IMR-90 (cell line): ENCODE results near the gene C14orf119.

Source experiments
- POLR2A ChIP-seq: IDR thresholded peaks from 2 replicates; pipeline ENCODE4 v1.6.1; 2012; ENCODE audit warnings: mild to moderate bottlenecking, low read depth, low read length
- RAD21 ChIP-seq: IDR thresholded peaks from 2 replicates; pipeline ENCODE4 v1.6.1; 2012; ENCODE audit warnings: low read length, improper control_type of control experiment
- TF ChIP-seq, protein P1 (sequence below): conservative IDR thresholded peaks from 2 replicates; pipeline ENCODE4 v1.5.1; 2012; ENCODE audit warnings: mild to moderate bottlenecking, low read depth, low read length, improper control_type of control experiment

DNA sequence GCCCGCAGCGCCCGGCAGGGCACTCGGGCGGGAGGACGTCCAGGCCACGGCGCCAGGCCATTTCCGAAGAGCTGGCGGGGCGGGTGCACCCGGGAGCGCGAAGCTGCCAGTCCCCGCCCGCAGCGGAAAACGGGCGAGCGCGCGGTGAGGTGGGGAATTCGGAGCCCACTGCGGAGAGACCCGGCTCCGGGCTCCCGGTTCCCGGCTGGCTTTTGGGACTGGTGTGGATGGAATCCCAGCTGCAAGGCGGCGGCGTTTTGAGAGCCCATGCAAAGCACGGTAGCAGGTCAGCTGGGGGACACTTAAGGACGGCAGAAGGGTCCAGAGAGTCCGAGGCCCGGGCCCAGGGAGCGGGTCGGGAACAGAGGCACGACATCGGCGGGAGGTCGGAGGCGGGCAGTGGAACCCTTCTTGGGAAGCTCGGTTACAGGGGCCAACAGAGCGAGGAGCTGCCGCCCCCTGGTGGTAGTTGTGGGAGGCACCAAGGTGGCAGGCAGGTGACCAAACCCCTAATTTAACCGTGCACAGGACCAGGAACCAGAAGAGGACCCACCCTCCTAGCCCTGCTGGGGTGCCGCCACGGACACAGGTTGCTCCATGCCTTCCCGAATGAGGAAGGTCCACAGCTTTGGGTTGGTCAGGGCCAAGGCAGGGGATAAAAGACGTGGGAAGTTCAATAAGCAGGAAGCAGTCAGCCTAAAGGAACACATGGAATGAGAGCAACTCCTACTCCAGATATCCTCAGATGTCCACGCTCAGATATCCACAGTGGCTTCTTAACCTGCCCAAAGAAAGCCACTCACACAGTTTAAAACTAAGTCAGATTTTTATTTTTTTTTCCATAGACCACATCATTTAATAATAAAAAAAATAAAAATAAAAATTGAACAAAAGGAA is 37.3 kb upstream of the C14orf119 start:
- TF ChIP-seq, protein P1, sequence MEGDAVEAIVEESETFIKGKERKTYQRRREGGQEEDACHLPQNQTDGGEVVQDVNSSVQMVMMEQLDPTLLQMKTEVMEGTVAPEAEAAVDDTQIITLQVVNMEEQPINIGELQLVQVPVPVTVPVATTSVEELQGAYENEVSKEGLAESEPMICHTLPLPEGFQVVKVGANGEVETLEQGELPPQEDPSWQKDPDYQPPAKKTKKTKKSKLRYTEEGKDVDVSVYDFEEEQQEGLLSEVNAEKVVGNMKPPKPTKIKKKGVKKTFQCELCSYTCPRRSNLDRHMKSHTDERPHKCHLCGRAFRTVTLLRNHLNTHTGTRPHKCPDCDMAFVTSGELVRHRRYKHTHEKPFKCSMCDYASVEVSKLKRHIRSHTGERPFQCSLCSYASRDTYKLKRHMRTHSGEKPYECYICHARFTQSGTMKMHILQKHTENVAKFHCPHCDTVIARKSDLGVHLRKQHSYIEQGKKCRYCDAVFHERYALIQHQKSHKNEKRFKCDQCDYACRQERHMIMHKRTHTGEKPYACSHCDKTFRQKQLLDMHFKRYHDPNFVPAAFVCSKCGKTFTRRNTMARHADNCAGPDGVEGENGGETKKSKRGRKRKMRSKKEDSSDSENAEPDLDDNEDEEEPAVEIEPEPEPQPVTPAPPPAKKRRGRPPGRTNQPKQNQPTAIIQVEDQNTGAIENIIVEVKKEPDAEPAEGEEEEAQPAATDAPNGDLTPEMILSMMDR, result peak; percentile 89
- TF ChIP-seq RAD21 (peak; percentile 82), POLR2A (no peak; the same call in 1 of the 2 replicates)
